Fibroblast of pulmonary artery (primary cell): ENCODE measurements around the gene UBE2E2.

Source experiments
- DNase-seq: peaks from one replicate; pipeline ENCODE4 v3.0.0-alpha.2; 2010; ENCODE audit warnings: low read depth
- H3K4me3 ChIP-seq: replicated peaks from 2 replicates; pipeline ENCODE4 v1.5.1; 2011; ENCODE audit warnings: low read depth, mild to moderate bottlenecking, control low read depth, low read length, moderate library complexity
- TF ChIP-seq, protein P1 (sequence below): IDR thresholded peaks from 2 replicates; pipeline ENCODE4 v1.5.1; 2011; ENCODE audit warnings: mild to moderate bottlenecking, control low read depth, low read length, inconsistent platforms; ENCODE audit errors: missing control alignments

Gene UBE2E2

GRCh38 chr3:23404246-23404645 is 201.1 kb downstream of the UBE2E2 start:
- H3K4me3 ChIP-seq: no peak overlapping the region
- TF ChIP-seq, protein P1, sequence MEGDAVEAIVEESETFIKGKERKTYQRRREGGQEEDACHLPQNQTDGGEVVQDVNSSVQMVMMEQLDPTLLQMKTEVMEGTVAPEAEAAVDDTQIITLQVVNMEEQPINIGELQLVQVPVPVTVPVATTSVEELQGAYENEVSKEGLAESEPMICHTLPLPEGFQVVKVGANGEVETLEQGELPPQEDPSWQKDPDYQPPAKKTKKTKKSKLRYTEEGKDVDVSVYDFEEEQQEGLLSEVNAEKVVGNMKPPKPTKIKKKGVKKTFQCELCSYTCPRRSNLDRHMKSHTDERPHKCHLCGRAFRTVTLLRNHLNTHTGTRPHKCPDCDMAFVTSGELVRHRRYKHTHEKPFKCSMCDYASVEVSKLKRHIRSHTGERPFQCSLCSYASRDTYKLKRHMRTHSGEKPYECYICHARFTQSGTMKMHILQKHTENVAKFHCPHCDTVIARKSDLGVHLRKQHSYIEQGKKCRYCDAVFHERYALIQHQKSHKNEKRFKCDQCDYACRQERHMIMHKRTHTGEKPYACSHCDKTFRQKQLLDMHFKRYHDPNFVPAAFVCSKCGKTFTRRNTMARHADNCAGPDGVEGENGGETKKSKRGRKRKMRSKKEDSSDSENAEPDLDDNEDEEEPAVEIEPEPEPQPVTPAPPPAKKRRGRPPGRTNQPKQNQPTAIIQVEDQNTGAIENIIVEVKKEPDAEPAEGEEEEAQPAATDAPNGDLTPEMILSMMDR: no peak
- no peak for DNase-seq

GRCh38 chr3:23405081-23405480 is 202.0 kb downstream of the UBE2E2 start:
- TF ChIP-seq, protein P1: no peak
- no peak overlapping the region for H3K4me3 ChIP-seq
- DNase-seq: no peak

- TF ChIP-seq, protein P1: no peak
- H3K4me3 ChIP-seq: no peak overlapping the region
- DNase-seq: no peak
Measured at GRCh38 chr3:23406601-23407000, 203.5 kb downstream of the UBE2E2 start.

DNA sequence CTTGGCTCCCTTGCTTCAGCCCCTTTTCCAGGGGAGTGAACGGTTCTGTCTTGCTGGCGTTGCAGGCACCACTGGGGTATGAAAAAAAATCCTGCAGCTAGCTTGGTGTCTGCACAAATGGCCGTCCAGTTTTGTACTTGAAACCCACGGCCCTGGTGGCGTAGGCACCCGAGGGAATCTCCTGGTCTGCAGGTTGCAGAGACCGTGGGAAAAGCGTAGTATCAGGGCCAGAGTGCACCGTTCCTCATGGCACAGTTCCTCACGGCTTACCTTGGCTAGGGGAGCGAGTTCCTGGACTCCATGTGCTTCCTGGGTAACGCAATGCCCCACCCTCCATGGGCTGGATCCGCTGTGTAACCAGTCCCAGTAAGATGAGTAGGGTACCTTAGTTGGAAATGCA is 214.9 kb downstream of the UBE2E2 start:
- TF ChIP-seq, protein P1: no peak
- no peak for DNase-seq
- H3K4me3 ChIP-seq: no peak overlapping the region

GRCh38 chr3:23421811-23422516 is 218.8 kb downstream of the UBE2E2 start:
- DNase-seq: peak; percentile 8
- no peak overlapping the region for H3K4me3 ChIP-seq
- TF ChIP-seq, protein P1: no peak

DNA sequence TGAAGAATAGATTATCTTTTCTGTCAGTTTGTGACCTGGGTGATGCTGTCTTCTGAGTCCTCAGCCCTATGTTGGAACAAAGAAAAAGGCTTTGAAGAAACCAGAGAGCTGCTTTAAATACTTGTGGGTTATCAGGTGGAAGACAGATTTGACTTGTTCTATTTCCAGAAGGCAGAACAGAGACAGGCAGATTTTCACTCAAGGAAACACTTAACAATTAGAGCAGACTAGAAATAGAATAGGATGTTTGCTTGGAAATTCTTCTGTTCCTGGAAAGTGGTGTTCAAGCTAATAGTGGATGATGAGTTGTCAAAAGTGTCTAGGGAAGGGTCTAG is 219.4 kb downstream of the UBE2E2 start:
- no peak for DNase-seq
- TF ChIP-seq, protein P1: no peak

DNA sequence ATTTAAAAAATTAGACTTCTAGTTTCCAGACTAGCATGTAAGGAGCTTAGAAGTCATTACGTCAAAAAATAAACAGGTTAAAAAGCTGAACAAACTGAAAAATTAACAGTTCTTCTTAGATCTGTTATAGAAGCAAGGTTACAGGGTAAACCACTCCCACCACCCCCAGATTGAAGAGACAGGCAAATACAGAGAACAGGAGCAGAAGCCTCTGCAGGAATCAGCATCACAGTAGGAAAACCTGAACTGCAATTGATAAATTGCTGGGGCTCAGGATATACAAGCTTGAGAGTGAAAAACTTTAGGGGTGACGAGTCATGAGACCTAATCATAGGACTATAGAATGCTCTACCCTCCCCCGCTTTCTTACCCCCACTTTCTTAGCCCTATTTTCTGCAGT is 222.3 kb downstream of the UBE2E2 start:
- TF ChIP-seq, protein P1: no peak
- H3K4me3 ChIP-seq: no peak overlapping the region
- DNase-seq: no peak

More for the DNA sequence above, 219.4 kb downstream of the UBE2E2 start:
- no peak overlapping the region for H3K4me3 ChIP-seq
